HEK293T (cell line): Measurements from ENCODE around the gene CAPN9.

Source experiments
- ARNT ChIP-seq: fragments of 450-650 bp; IDR thresholded peaks from 2 replicates; pipeline ENCODE4 v1.6.1; 2017; ENCODE audit warnings: mild to moderate bottlenecking
- BHLHE40 ChIP-seq: fragments of 450-650 bp; IDR thresholded peaks from 2 replicates; pipeline ENCODE4 v1.6.1; 2016; ENCODE audit warnings: mild to moderate bottlenecking, moderate library complexity, borderline replicate concordance
- CTBP1 ChIP-seq: fragments of 450-650 bp; IDR thresholded peaks from 2 replicates; pipeline ENCODE4 v1.6.1; 2016; ENCODE audit warnings: borderline replicate concordance
- ELF4 ChIP-seq: fragments of 450-650 bp; IDR thresholded peaks from 2 replicates; pipeline ENCODE4 v1.6.1; 2017; ENCODE audit warnings: antibody characterized with exemption
- FOXA1 ChIP-seq: fragments of 450-650 bp; IDR thresholded peaks from 2 replicates; pipeline ENCODE4 v1.6.1; 2016; ENCODE audit warnings: mild to moderate bottlenecking
- FOXK2 ChIP-seq: fragments of 450-650 bp; IDR thresholded peaks from 2 replicates; pipeline ENCODE4 v1.6.1; 2016; ENCODE audit warnings: mild to moderate bottlenecking
- FOXM1 ChIP-seq: fragments of 450-650 bp; IDR thresholded peaks from 2 replicates; pipeline ENCODE4 v1.6.1; 2017; ENCODE audit warnings: mild to moderate bottlenecking, borderline replicate concordance
- HDGF ChIP-seq: fragments of 450-650 bp; IDR thresholded peaks from 2 replicates; pipeline ENCODE4 v1.6.1; 2017; ENCODE audit warnings: antibody characterized with exemption, borderline replicate concordance
- SP1 ChIP-seq: fragments of 450-650 bp; IDR thresholded peaks from 2 replicates; pipeline ENCODE4 v1.6.1; 2017
- SUZ12 ChIP-seq: fragments of 450-650 bp; IDR thresholded peaks from 2 replicates; pipeline ENCODE4 v1.6.1; 2016; ENCODE audit warnings: mild to moderate bottlenecking
- TARDBP ChIP-seq: fragments of 450-650 bp; IDR thresholded peaks from 2 replicates; pipeline ENCODE4 v1.6.1; 2016
- ZNF384 ChIP-seq: fragments of 450-650 bp; IDR thresholded peaks from 2 replicates; pipeline ENCODE4 v1.6.1; 2016

DNA sequence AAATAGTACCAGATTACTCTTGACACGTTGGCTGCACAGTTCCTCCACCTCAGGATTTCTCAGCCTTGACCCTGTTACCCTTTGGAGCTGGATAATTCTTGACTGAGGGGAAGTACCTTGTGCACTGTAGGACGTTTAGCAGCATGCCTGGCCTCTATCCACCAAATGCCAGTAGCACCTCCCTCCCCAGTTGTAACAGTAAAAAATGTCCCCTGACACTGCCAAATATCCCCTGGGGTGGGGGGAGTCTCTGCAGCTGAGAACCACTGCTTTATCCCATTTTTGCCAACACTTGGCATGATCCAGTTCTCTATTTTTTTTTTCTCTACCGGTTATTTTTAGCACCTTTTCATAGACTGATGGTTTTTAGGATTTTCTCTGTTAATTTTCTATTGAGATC, 87.1 kb downstream of the CAPN9 start:
- TF ChIP-seq HDGF (no peak), SUZ12 (no peak), SP1 (no peak), ELF4 (no peak), FOXM1 (no peak), FOXK2 (no peak), BHLHE40 (no peak), CTBP1 (no peak), ZNF384 (no peak), TARDBP (no peak), ARNT (no peak), FOXA1 (no peak)
